ENCODE data around the gene MRPL57. TPM values are rescaled to one million over a fixed set of nuclear protein-coding genes. Genes with fewer than 3 reads are reported as not detected.
"Not testable (repeated sequence)": the region's sequence is repeated elsewhere in the genome, so short reads cannot be mapped to it uniquely, and the experiment has no call there.

MRPL57 gene
- total RNA-seq, 2 donors from 2014 or later: 8.0 to 10.2 TPM

DNA sequence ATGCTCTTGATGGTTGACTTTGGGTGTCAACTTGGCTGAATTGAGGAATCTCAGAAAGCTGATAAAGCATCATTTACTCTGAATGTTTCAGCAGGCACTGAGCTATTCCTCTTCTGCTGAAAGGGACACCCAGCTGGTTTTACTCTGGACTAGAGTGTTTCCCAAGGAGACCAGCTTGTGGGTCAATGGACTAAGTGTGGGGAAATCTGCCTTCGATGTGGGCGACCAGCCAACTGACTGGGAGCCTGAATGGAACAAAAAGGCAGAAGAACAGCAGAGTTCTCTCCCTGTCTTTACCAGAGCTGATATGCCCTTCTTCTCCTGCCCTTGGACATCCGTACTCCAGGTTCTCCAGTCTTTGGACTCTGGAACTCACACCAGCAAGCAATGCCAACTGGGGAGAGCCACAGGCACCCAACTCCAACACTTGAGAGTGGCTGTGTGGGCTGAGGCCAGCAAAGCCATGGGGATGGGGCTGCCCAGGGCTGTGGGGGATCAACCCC lies 32.2 kb downstream of the MRPL57 start:
- Histone ChIP-seq H3K4me3 (no peak overlapping the region), H3K27me3 (no peaks in the 10 kb centered on the region), H3K9me3 (no peaks in the 10 kb centered on the region), H3K4me1 (no peaks in the 10 kb centered on the region), H3K27ac (no peak overlapping the region), H3K36me3 (replicated peaks in 1 of 2; ENCODE audit: insufficient read depth in 1 of 2, low read depth in 2 of 2) (no peaks in the 10 kb centered on the region)
- 64 to 74% methylated on average over 3 of the region's 3 CpGs for WGBS, 2 donors
- ATAC-seq: no peak
- intact Hi-C loops (cut with DNase I): no loop called here
- DNase-seq: no peak
- TF ChIP-seq CTCF (IDR thresholded peaks at IDR 0.05) (no peak), POLR2A (IDR thresholded peaks at IDR 0.05) (no peak)

GRCh38 chr13:21212138-21212775 lies 35.8 kb downstream of the MRPL57 start:
- no peak for DNase-seq
- WGBS, 2 donors: 74 to 80% methylated on average over 7 of the region's 7 CpGs
- no peak overlapping the region for H3K27ac ChIP-seq
- no peaks in the 10 kb centered on the region for H3K9me3 ChIP-seq
- no peaks in the 10 kb centered on the region for H3K27me3 ChIP-seq
- H3K36me3 ChIP-seq (replicated peaks in 1 of 2; ENCODE audit: insufficient read depth in 1 of 2, low read depth in 2 of 2): no peaks in the 10 kb centered on the region
- no peak for ATAC-seq
- intact Hi-C loops (cut with DNase I): no loop called here
- TF ChIP-seq CTCF (IDR thresholded peaks at IDR 0.05) (no peak), POLR2A (IDR thresholded peaks at IDR 0.05) (no peak)
- no peaks in the 10 kb centered on the region for H3K4me1 ChIP-seq
- H3K4me3 ChIP-seq: no peak overlapping the region

DNA sequence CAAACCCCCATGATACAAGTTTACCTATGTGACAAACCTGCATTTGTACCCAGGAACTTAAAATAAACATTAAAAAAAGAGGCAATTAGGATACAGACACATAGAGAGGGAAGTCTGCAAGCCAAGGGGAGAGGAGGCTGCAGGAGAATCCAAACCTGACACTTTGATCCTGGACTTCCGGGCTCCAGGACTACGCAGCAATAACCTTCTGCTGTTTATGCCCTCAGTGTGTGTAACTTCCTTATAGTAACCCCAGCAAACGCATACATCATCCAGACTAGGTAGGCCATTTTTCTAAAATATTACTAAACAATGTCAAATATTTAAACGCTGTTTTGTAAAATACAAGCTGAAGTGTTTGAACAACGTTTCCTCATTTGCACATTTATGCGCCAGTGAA lies 39.0 kb downstream of the MRPL57 start:
- H3K27ac ChIP-seq; ATAC-seq; H3K4me1 ChIP-seq; DNase-seq; intact Hi-C loops (cut with DNase I); H3K4me3 ChIP-seq; H3K9me3 ChIP-seq; H3K36me3 ChIP-seq (replicated peaks in 1 of 2; ENCODE audit: insufficient read depth in 1 of 2, low read depth in 2 of 2); H3K27me3 ChIP-seq: not testable (repeated sequence)
- 73 to 76% methylated on average over 6 of the region's 6 CpGs for WGBS, 2 donors

GRCh38 chr13:21216332-21216731 lies 39.9 kb downstream of the MRPL57 start:
- WGBS, 2 donors: 10 to 15% methylated on average over 13 of the region's 13 CpGs
- no peak for ATAC-seq
- no peak for DNase-seq
- Histone ChIP-seq H3K36me3 (replicated peaks in 1 of 2; ENCODE audit: insufficient read depth in 1 of 2, low read depth in 2 of 2) (no peaks in the 10 kb centered on the region), H3K4me3 (no peak overlapping the region), H3K4me1 (no peaks in the 10 kb centered on the region), H3K27ac (no peak overlapping the region), H3K9me3 (no peaks in the 10 kb centered on the region), H3K27me3 (no peaks in the 10 kb centered on the region)
- no peak for TF ChIP-seq POLR2A (IDR thresholded peaks at IDR 0.05)
- no peak for TF ChIP-seq CTCF (IDR thresholded peaks at IDR 0.05)
- intact Hi-C loops (cut with DNase I): no loop called here

GRCh38 chr13:21218351-21219035 lies 42.0 kb downstream of the MRPL57 start:
- H3K27ac ChIP-seq: no peak overlapping the region
- TF ChIP-seq CTCF (IDR thresholded peaks at IDR 0.05) (no peak), POLR2A (IDR thresholded peaks at IDR 0.05) (no peak)
- no peaks in the 10 kb centered on the region for H3K4me1 ChIP-seq
- WGBS, 2 donors: 46 to 58% methylated on average over 7 of the region's 7 CpGs
- no peaks in the 10 kb centered on the region for H3K36me3 ChIP-seq (replicated peaks in 1 of 2; ENCODE audit: insufficient read depth in 1 of 2, low read depth in 2 of 2)
- H3K9me3 ChIP-seq: no peaks in the 10 kb centered on the region
- no peak overlapping the region for H3K4me3 ChIP-seq
- no peak for ATAC-seq
- DNase-seq: no peak
- intact Hi-C loops (cut with DNase I): no loop called here
- no peaks in the 10 kb centered on the region for H3K27me3 ChIP-seq
